GM19240 (cell line): ENCODE measurements around the gene ZNF526.
A peak's percentile ranks its signal among the peaks of the same experiment; 100 is the strongest.

Experiments used
- DNase-seq: peaks from one replicate; pipeline ENCODE4 v3.0.0; 2011; ENCODE audit warnings: low spot score; ENCODE audit not compliant: insufficient read length

Gene ZNF526

GRCh38 chr19:42219812-42220750 lies at the start of gene ZNF526:
Gene ZNF526 (plus strand): TSS chr19:42220312. CDS start chr19:42224404, 4,092 bp downstream.
- peak; percentile 100 for DNase-seq

GRCh38 chr19:42170715-42171114 lies 49.4 kb upstream of the ZNF526 start:
- DNase-seq, result no peak

GRCh38 chr19:42172261-42172660 lies 47.9 kb upstream of the ZNF526 start:
- no peak for DNase-seq

DNA sequence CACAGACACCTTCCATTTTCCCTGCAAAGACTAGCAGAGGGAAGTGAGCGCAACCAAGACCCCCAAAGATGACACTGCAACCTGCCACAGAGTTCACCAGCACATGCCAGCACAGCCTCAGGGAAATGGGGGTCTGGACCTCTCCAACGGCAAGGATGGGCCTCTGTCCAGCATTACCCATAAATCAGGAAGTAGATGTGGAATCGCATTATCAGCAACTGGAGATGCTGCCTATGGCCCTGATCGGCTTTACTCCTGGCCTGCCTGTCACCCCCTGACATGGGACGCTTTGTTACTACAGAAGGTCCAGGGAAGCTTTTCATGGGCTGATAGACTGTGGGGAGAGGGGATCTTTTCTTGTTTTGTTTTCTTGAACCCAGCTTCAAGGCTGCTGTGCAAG lies 46.4 kb upstream of the ZNF526 start:
- no peak for DNase-seq

GRCh38 chr19:42174188-42174587 lies 45.9 kb upstream of the ZNF526 start:
- DNase-seq, result no peak

DNA sequence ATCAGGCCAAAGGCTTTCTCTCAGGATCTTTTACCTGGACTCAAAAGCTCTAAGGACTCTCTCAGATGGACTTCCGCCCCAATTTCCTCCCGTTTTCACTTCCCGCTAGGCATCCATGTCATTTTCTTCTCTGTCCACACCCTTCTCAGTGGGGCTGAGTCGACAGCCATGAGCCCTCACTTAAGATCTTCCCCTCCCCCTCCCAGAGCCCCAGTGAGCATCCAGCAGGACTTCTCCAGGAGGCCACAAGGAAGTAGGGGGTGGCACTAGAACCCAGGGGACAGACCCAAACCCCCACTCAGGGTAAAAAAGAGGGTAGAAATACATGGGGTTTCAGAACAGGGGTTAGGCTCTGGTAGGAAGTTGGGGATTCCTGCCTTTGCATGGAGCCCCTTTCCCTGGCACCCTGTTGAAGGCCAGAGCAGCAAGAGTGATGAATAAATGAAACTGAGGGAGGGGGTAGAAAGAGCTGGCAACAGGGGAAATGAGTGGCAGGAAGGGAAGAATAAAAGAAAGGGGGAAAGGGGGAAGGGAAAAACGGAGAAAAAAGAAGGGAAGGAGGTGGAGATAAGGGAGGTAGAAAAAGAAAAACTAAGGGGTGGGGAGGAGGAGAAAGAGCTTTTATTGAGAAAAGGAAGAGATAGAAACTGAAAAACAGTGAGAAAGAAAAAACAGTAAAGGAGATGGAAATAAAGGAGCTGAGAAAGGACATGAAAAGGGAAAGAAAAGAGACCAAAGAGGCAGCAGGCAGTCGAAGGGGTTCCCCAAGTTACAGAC lies 45.0 kb upstream of the ZNF526 start:
- no peak for DNase-seq

DNA sequence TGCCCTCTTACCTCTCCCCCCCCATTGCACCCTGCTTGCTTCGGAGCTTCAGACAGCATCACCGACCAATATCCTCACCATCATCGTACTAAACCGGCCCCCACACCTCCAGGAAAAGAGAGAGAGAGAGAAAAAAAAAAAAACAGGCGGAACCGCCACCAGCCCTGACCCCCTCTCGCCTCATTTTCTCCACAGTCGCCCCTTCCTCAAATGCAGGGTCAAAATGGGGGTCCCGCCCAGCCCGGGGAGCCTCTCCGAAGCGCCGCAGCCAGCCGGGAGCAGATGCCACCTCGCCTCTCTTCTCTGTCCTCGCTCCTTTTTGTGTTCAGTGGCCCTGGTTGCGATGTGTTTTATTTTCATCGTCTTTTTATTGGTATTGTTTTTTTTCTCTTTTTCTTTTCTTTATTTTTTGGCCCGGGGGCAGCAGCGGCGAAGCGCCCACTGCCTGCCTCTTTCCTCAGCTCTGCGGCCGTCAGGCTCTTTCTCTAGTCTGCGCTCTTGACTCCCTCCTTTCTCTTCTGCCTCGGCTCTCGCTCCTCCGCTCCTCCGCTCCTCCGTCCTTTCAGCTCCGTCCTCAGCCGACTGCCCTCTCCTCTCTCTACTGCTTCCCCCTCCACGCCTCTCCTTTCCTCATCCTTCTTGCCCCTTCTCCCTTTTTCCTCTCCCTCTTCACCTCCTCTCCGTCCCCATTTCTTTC lies 44.0 kb upstream of the ZNF526 start:
- DNase-seq, result no peak

- no peak for DNase-seq
Measured at GRCh38 chr19:42176649-42176989, 43.5 kb upstream of the ZNF526 start.

GRCh38 chr19:42176990-42177685 lies 43.0 kb upstream of the ZNF526 start:
- DNase-seq, result peak; percentile 43

GRCh38 chr19:42177686-42178019 lies 42.5 kb upstream of the ZNF526 start:
- no peak for DNase-seq

DNA sequence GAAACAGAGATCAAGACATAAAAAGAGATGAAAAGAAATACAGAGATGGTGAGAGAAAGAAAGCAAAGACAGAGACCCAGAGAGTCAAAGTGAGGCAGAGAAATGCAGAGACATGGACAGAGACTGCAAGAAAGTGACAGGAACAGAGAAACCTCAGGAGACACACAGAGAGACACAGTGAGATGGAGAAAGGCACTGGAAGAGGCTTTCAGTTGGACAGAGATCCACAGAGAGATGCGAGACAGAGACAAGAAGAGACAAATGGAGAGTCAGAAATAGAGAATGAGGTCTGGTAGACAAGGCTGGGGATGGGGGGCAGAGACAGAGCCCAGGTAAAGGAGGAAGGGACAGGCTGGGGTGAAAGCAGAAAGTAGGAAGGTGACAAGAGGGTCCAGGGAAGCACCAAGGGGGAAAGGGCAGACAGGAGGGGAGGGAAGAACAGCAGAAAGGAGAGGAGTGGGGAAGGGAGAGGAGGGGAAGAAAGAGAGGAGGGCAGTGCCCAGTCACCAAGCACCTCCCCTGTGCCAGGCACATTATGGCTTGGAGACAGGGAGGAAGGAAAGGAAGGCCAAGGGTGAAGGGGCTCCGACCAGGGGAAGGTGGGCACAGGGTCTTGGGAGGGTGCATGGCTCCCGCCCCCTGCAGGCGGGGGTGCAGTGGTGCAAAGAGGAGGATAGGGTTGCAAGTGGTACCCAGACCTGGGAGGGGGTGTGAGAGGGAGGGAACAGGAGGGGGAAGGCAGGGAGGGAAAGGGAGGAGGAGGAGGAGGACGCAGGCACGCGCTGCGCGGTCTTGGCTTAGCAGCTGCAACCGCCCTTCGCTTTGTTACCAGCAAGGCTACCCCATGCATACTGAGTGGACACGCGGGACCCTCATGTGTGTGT lies 41.1 kb upstream of the ZNF526 start:
- DNase-seq, result no peak

- peak; percentile 71 for DNase-seq
Measured at GRCh38 chr19:42184401-42184861, 35.7 kb upstream of the ZNF526 start.

- DNase-seq, result no peak
Measured at GRCh38 chr19:42185277-42185676, 34.8 kb upstream of the ZNF526 start.

DNA sequence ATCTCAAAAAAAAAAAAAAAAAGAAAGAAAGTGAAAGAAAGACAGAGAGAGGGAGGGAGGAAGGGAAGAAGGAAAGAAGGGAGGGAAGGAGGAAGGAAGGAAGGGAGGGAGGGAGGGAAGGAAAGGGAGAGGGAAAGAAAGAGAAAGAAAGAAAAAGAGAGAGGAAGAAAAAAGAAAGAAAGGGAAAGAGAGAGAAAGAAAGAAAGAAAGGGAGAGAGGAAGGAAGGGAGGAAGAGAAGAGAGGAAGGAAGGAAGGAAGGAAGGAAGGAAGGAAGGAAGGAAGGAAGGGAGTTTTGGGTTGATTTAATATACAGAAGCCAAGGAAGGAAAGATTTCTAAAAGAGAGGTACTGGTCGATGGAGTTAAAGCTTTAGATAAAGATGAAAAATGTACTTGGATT lies 31.4 kb upstream of the ZNF526 start:
- DNase-seq, result no peak

DNA sequence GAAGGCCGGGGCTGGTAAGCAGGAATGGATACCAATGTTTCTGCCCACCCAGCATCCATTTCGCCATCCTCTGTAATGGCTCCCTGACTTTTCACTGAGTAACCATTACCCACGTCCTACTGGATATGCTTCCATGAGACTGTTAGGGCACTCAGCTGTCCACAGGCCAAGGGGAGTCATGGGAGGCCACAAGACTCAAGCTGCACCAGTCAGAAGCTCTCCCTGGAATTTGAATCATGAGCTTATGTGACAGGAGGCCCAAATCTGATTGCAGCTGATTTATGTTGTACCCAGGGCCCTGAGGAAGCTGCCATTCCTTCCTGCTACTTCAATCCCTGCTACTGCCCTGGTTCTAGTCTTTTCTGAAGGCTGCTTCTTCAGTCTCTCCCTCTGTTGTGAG lies 31.0 kb upstream of the ZNF526 start:
- no peak for DNase-seq

GRCh38 chr19:42191330-42191729 lies 28.8 kb upstream of the ZNF526 start:
- DNase-seq, result no peak

DNA sequence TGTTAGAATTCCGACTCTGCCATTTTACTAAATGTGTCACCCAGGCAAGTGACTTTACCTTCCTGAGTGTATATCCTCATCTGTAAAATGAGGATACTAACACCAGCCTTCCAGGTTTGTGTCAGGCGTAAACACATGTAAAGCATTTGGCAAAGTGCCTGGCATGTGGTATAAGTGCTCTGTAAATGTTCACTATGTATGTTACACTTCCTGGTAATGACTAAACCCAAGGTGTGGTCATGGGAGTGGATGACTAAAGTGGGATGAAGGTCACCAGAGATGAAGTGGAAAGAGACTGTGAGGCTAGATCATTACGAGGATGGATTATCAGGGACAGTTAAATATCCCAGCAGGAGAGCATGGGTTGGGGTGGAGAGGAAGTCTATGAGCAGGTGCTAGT lies 28.3 kb upstream of the ZNF526 start:
- DNase-seq, result no peak

DNA sequence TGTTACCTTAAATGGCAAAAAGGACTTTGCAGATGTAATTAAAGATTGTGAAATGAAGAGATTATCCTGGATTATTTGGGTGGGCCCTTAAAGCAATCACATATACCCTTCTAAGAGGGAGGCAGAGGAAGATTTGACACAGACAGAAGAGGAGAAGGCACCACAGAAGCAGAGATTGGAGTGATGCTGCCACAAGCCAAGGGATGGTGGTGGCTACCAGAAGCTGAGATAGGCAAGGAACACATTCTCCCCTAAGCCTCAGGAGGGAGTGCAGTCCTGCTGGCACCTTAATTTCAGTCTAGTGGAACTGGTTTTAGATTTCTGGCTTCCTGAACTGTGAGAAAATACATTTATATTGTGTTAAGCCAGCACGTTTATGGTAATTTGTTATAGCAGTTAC lies 26.8 kb upstream of the ZNF526 start:
- DNase-seq, result no peak

GRCh38 chr19:42193706-42194105 lies 26.4 kb upstream of the ZNF526 start:
- DNase-seq, result no peak
